ENCODE data around the gene SGCA.

Gene SGCA

GRCh38 chr17:50152736-50153135 lies 13.1 kb upstream of the SGCA start:
- TF ChIP-seq, protein P1, sequence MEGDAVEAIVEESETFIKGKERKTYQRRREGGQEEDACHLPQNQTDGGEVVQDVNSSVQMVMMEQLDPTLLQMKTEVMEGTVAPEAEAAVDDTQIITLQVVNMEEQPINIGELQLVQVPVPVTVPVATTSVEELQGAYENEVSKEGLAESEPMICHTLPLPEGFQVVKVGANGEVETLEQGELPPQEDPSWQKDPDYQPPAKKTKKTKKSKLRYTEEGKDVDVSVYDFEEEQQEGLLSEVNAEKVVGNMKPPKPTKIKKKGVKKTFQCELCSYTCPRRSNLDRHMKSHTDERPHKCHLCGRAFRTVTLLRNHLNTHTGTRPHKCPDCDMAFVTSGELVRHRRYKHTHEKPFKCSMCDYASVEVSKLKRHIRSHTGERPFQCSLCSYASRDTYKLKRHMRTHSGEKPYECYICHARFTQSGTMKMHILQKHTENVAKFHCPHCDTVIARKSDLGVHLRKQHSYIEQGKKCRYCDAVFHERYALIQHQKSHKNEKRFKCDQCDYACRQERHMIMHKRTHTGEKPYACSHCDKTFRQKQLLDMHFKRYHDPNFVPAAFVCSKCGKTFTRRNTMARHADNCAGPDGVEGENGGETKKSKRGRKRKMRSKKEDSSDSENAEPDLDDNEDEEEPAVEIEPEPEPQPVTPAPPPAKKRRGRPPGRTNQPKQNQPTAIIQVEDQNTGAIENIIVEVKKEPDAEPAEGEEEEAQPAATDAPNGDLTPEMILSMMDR (IDR thresholded peaks at IDR 0.05), result no peak
- TF ChIP-seq ZFX (IDR thresholded peaks at IDR 0.05; ENCODE audit: borderline replicate concordance), result no peak
- H3K27ac ChIP-seq, result peak overlapping the region; percentile 89; the same call in 1 of the 2 replicates

- no peak overlapping the region; the same call in 1 of the 2 replicates for H3K27ac ChIP-seq
- TF ChIP-seq ZFX (IDR thresholded peaks at IDR 0.05; ENCODE audit: borderline replicate concordance), result no peak
- TF ChIP-seq, protein P1 (IDR thresholded peaks at IDR 0.05), result no peak
These were observed 11.9 kb upstream of the SGCA start for GRCh38 chr17:50153650-50154575.

DNA sequence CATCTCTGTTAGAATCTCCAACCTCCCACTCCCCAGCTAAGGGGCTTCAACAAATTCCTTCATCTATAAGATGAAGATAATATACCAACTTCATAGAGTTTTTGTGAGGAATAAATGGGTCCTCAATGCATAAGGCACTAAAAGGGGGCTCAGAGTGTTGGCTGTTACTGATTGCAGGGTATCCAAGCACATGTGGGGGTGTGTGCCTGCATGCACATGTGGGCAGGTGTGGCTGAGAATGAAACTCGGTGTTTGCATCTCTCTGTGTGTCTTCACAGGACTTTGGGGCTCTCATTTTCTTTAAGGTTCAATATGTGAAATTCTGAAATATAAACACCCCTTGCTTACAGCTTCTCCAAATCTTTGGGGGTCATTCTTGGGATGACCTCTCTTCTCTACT lies 11.2 kb upstream of the SGCA start:
- no peak overlapping the region for H3K27ac ChIP-seq
- no peak for TF ChIP-seq ZFX (IDR thresholded peaks at IDR 0.05; ENCODE audit: borderline replicate concordance)
- TF ChIP-seq, protein P1 (IDR thresholded peaks at IDR 0.05), result no peak

GRCh38 chr17:50155115-50155819 lies 10.5 kb upstream of the SGCA start:
- H3K27ac ChIP-seq, result no peak overlapping the region
- TF ChIP-seq, protein P1 (IDR thresholded peaks at IDR 0.05), result no peak
- TF ChIP-seq ZFX (IDR thresholded peaks at IDR 0.05; ENCODE audit: borderline replicate concordance), result no peak

DNA sequence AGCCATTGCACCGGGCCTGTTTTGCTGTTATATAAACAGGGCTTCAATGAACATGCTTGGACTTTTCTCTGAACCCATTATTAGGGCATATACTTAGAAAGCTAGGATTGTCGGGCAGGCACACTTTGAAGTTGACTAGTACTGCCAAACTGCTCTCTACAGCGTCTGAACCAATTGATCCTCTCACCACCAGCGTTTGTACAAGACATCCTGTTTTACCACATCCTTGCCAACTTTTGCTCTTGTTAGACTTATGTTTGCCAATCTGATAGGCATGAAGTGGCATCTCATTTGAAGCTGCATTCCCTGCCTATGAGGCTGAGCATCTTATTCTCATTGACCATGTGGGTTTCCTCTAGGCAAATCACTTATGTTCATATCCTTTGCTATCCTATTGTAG lies 7.9 kb upstream of the SGCA start:
- H3K27ac ChIP-seq, result no peak overlapping the region
- TF ChIP-seq ZFX (IDR thresholded peaks at IDR 0.05; ENCODE audit: borderline replicate concordance), result no peak
- TF ChIP-seq, protein P1 (IDR thresholded peaks at IDR 0.05), result no peak

- H3K27ac ChIP-seq, result peak overlapping the region; percentile 37
- no peak for TF ChIP-seq ZFX (IDR thresholded peaks at IDR 0.05; ENCODE audit: borderline replicate concordance)
- TF ChIP-seq, protein P1 (IDR thresholded peaks at IDR 0.05), result peak; percentile 98
These were observed 4.5 kb upstream of the SGCA start for GRCh38 chr17:50161023-50161910.
